Cardiac ventricle fibroblast (primary cell): ENCODE results near the gene FANCM. TPM values are rescaled to one million over a fixed set of nuclear protein-coding genes. Genes with fewer than 3 reads are reported as not detected.

Experiments
- total RNA-seq: library from RNA; depleted of rRNA; stranded (reverse); fragments of >200 nt; gene quantifications from 2 replicates; pipeline ENCODE4 v1.2.3, GENCODE V29; 2015

The FANCM gene, protein sequence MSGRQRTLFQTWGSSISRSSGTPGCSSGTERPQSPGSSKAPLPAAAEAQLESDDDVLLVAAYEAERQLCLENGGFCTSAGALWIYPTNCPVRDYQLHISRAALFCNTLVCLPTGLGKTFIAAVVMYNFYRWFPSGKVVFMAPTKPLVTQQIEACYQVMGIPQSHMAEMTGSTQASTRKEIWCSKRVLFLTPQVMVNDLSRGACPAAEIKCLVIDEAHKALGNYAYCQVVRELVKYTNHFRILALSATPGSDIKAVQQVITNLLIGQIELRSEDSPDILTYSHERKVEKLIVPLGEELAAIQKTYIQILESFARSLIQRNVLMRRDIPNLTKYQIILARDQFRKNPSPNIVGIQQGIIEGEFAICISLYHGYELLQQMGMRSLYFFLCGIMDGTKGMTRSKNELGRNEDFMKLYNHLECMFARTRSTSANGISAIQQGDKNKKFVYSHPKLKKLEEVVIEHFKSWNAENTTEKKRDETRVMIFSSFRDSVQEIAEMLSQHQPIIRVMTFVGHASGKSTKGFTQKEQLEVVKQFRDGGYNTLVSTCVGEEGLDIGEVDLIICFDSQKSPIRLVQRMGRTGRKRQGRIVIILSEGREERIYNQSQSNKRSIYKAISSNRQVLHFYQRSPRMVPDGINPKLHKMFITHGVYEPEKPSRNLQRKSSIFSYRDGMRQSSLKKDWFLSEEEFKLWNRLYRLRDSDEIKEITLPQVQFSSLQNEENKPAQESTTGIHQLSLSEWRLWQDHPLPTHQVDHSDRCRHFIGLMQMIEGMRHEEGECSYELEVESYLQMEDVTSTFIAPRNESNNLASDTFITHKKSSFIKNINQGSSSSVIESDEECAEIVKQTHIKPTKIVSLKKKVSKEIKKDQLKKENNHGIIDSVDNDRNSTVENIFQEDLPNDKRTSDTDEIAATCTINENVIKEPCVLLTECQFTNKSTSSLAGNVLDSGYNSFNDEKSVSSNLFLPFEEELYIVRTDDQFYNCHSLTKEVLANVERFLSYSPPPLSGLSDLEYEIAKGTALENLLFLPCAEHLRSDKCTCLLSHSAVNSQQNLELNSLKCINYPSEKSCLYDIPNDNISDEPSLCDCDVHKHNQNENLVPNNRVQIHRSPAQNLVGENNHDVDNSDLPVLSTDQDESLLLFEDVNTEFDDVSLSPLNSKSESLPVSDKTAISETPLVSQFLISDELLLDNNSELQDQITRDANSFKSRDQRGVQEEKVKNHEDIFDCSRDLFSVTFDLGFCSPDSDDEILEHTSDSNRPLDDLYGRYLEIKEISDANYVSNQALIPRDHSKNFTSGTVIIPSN (N-terminal part only)
- total RNA-seq: 2.7 and 3.5 TPM in 2 replicates

DNA sequence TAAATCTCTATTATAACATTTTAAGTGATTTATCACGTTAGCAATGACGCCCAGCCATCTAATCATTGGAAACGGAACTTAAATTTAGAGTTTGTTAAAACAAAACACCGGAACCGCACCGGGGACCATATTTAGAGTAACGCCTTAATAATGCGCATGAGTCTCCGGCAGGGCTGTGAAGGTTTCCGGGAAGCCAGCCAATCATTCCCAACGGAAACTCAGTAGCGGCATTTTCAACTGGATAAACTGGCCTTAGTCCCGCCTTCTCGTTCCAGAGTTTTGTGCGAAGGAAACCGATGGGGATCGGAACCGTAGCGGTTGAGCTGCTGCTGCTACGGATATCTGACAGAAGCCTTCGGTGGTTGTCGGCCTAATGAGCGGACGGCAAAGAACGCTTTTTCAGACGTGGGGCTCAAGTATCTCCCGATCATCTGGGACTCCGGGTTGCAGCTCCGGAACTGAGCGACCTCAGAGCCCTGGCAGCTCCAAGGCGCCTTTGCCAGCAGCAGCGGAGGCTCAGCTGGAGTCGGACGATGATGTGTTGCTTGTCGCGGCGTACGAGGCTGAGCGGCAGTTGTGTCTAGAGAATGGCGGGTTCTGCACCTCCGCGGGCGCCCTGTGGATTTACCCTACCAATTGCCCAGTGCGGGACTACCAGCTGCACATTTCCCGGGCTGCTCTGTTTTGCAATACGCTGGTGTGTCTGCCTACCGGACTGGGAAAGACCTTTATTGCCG, at the start of gene FANCM:
Gene FANCM (plus strand): TSS at position 272 of the 737 bp plus-strand sequence. CDS start 102 bp downstream, at position 374.

DNA sequence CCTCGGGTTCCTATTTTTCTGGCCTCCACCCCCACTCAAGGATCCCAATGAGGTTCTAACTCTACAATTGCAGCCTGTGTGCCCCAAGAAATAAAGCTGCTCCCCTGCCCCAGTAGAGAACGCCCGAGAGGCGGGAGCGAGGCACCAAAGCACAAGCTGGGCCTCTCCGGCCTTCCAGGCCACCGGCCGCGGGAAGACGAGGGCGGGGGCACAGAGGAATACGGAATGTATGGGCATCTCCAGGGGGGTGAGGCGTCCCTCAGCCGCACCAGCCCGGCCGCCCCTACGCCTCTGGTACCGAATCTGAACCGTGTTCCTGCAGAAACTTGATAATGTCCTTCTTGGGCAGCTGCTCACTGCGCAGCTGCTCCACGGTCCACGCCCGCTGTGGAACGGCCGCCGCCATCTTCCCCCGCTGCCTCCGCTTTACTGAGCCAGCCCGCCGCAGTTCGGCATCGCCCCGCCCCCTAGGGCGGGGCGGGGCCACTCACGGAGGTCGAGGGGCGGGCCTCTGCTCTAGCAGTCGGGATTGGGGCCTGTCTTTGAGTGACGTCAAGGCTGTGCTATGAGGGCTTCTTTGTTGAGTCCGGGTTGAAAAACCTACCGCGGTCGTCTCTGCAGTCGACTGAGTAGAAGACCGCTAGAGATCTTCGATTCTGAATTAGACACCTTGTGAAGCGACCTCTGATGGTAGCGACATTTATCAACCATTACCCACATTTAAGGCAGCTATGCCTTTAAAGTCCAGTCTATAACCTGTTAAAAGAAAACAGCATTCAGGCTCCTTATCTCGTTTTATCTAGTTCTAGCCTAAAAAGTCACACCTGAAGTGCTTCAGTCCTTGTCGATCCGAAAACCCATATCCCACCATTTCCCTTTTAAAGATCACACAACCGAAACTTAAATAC, 1.4 kb upstream of the FANCM start, which contains the start of gene FKBP3:
Gene FKBP3 (minus strand): TSS at position 431 of the 908 bp plus-strand sequence. CDS start 25 bp downstream, at position 406.

Other genes with a start within 250 kb of the FANCM start
- 7.4 TPM in 2 replicates for gene KLHL28, start 174.0 kb upstream of the FANCM start, total RNA-seq
- gene TOGARAM1, start 173.7 kb upstream of the FANCM start, total RNA-seq: 12.4 and 12.5 TPM in 2 replicates
- 11.5 and 13.0 TPM in 2 replicates for gene PRPF39, start 51.8 kb upstream of the FANCM start, total RNA-seq
- 25.8 and 30.8 TPM in 2 replicates for gene FKBP3, start 1.4 kb upstream of the FANCM start, total RNA-seq
- gene MIS18BP1, start 117.3 kb downstream of the FANCM start, total RNA-seq: 14.5 and 18.3 TPM in 2 replicates